H1 (cell line): Measurements from ENCODE around the gene EIPR1. TPM values are rescaled to one million over a fixed set of nuclear protein-coding genes. Genes with fewer than 3 reads are reported as not detected.

ENCODE experiments used
- CTCF ChIA-PET: fragments of 300-600 bp; sonication (Branson Sonifier 250); formaldehyde crosslinking; loops from one replicate; lab custom pipeline; 2021; ENCODE audit not compliant: partially characterized antibody; lab: Charles Lee
- POLR2A ChIA-PET: fragments of 300-600 bp; sonication (Branson Sonifier 250); formaldehyde crosslinking; loops from one replicate; lab custom pipeline; 2021; ENCODE audit warnings: inconsistent platforms; ENCODE audit not compliant: partially characterized antibody; lab: Charles Lee
- DNase-seq, 2 experiments: peaks; one replicate each; pipeline versions ENCODE4 v3.0.0 to v3.0.0-alpha.2; 2010 to 2022; ENCODE audit warnings: low spot score in 2 of 2, low read depth in 1 of 2, mixed read lengths in 1 of 2
- FAIRE-seq: peaks from 2 replicates; lab custom pipeline; 2011; peaks lifted over from hg19 to GRCh38; lab: Jason Lieb, UNC
- H2AFZ ChIP-seq: 2 replicates; pipeline ENCODE4 v1.8.1; 2012; ENCODE audit warnings: low read length, inconsistent platforms
- H2AK5ac ChIP-seq: 2 replicates; pipeline ENCODE4 v1.6.1; 2013; ENCODE audit warnings: low read depth, low read length
- H2BK120ac ChIP-seq: replicated peaks from 2 replicates; pipeline ENCODE3; 2013; ENCODE audit warnings: low read depth, low read length, inconsistent platforms
- H2BK12ac ChIP-seq: 2 replicates; pipeline ENCODE4 v1.6.1; 2013; ENCODE audit warnings: low read depth, low read length
- H2BK15ac ChIP-seq: 2 replicates; pipeline ENCODE4 v1.6.1; 2013; ENCODE audit warnings: low read length
- H2BK20ac ChIP-seq: 2 replicates; pipeline ENCODE4 v1.6.1; 2013; ENCODE audit warnings: low read length
- H2BK5ac ChIP-seq: 2 replicates; pipeline ENCODE4 v1.6.1; 2013; ENCODE audit warnings: low read depth, low read length
- H3K14ac ChIP-seq: 2 replicates; pipeline ENCODE4 v1.6.1; 2013; ENCODE audit warnings: inconsistent platforms; ENCODE audit not compliant: insufficient read length
- H3K18ac ChIP-seq: 2 replicates; pipeline ENCODE4 v1.6.1; 2013; ENCODE audit warnings: low read length; ENCODE audit errors: extremely low read depth
- H3K23ac ChIP-seq: 2 replicates; pipeline ENCODE4 v1.6.1; 2013; ENCODE audit warnings: inconsistent platforms; ENCODE audit not compliant: insufficient read length
- H3K23me2 ChIP-seq: 2 replicates; pipeline ENCODE4 v1.6.1; 2013; ENCODE audit warnings: low read depth, low read length
- H3K27ac ChIP-seq: 2 replicates; pipeline ENCODE4 v1.6.1; 2011; ENCODE audit warnings: low read depth, low read length, inconsistent platforms
- H3K27me3 ChIP-seq, 4 experiments: replicated peaks in 1 of 4; 1 replicate in 1 of 4; 2 replicates in 3 of 4; pipeline versions ENCODE4 v1.6.1 to v1.8.1; 2011 to 2013; ENCODE audit warnings: low read length in 3 of 4, mild to moderate bottlenecking in 3 of 4, inconsistent platforms in 2 of 4, mixed read lengths in 2 of 4, moderate library complexity in 1 of 4; ENCODE audit not compliant: control insufficient read depth in 3 of 4, insufficient read depth in 3 of 4; ENCODE audit errors: extremely low read depth in 1 of 4
- H3K36me3 ChIP-seq, 4 experiments: 2 replicates each; pipeline versions ENCODE4 v1.6.1 to v1.8.1; 2011 to 2013; ENCODE audit warnings: mild to moderate bottlenecking in 4 of 4, low read length in 3 of 4, moderate library complexity in 2 of 4, control low read depth in 1 of 4, inconsistent platforms in 1 of 4; ENCODE audit not compliant: insufficient read depth in 4 of 4, control insufficient read depth in 2 of 4
- H3K4ac ChIP-seq: replicated peaks from 2 replicates; pipeline ENCODE3; 2013; ENCODE audit warnings: low read length, low read depth, mixed read lengths, inconsistent platforms; ENCODE audit not compliant: insufficient read length
- H3K4me1 ChIP-seq, 4 experiments: replicated peaks in 1 of 4; 1 replicate in 1 of 4; 2 replicates in 3 of 4; pipeline versions ENCODE4 v1.6.1 to v1.8.1; 2011 to 2013; ENCODE audit warnings: low read length in 3 of 4, inconsistent platforms in 2 of 4, mixed read lengths in 1 of 4; ENCODE audit not compliant: insufficient read depth in 4 of 4, control insufficient read depth in 3 of 4
- H3K4me2 ChIP-seq, 2 experiments: 2 replicates each; pipeline versions ENCODE4 v1.6.1 to v1.8.1; 2011 to 2013; ENCODE audit warnings: low read depth in 2 of 2, low read length in 2 of 2, control low read depth in 1 of 2, inconsistent platforms in 1 of 2, mild to moderate bottlenecking in 1 of 2; ENCODE audit not compliant: insufficient read depth in 1 of 2
- H3K4me3 ChIP-seq, 4 experiments: fragments of 200-600, 300-600 bp in 1 of 4; sonication (generic), shearing (Covaris generic), sonication (Bioruptor Twin) in 1 of 4; 2 replicates each; pipeline versions ENCODE4 v1.5.1 to v1.8.1; 2011 to 2016; ENCODE audit warnings: low read length in 4 of 4, low read depth in 3 of 4, control low read depth in 2 of 4, inconsistent platforms in 2 of 4, mild to moderate bottlenecking in 2 of 4, mixed read lengths in 1 of 4, moderate library complexity in 1 of 4; ENCODE audit not compliant: insufficient read depth in 2 of 4; ENCODE audit errors: extremely low read depth in 1 of 4
- H3K56ac ChIP-seq: replicated peaks from 2 replicates; pipeline ENCODE3; 2013; ENCODE audit warnings: low read depth, mild to moderate bottlenecking, mixed read lengths, low read length, inconsistent platforms; ENCODE audit not compliant: insufficient read length
- H3K79me1 ChIP-seq: 2 replicates; pipeline ENCODE4 v1.6.1; 2013; ENCODE audit warnings: low read depth, low read length, control low read depth
- H3K79me2 ChIP-seq, 2 experiments: 2 replicates each; pipeline versions ENCODE4 v1.6.1 to v1.8.1; 2012 to 2013; ENCODE audit warnings: low read length in 2 of 2, mild to moderate bottlenecking in 2 of 2, inconsistent platforms in 1 of 2; ENCODE audit not compliant: insufficient read depth in 2 of 2, control insufficient read depth in 1 of 2
- H3K9ac ChIP-seq, 4 experiments: replicated peaks in 1 of 4; 1 replicate in 1 of 4; 2 replicates in 3 of 4; pipeline versions ENCODE4 v1.6.1 to v1.8.1; 2011 to 2013; ENCODE audit warnings: low read depth in 3 of 4, low read length in 3 of 4, control low read depth in 2 of 4, mild to moderate bottlenecking in 2 of 4, moderate library complexity in 2 of 4, inconsistent platforms in 1 of 4; ENCODE audit errors: extremely low read depth in 1 of 4
- H3K9me3 ChIP-seq, 2 experiments: 2 replicates each; pipeline versions ENCODE4 v1.6.1 to v1.8.1; 2012 to 2013; ENCODE audit warnings: mild to moderate bottlenecking in 2 of 2, moderate library complexity in 2 of 2, control low read depth in 1 of 2, inconsistent platforms in 1 of 2, low read depth in 1 of 2, low read length in 1 of 2, mixed read lengths in 1 of 2; ENCODE audit not compliant: insufficient read depth in 2 of 2
- H4K20me1 ChIP-seq, 2 experiments: replicated peaks in 1 of 2; 2 replicates each; pipeline versions ENCODE3 to v1.8.1; 2011 to 2013; ENCODE audit warnings: inconsistent platforms in 2 of 2, low read length in 2 of 2, mild to moderate bottlenecking in 1 of 2; ENCODE audit not compliant: insufficient read depth in 2 of 2, control insufficient read depth in 1 of 2
- H4K5ac ChIP-seq: 2 replicates; pipeline ENCODE4 v1.6.1; 2013; ENCODE audit warnings: low read length, low read depth, mixed read lengths, inconsistent platforms; ENCODE audit not compliant: insufficient read length
- H4K8ac ChIP-seq: 2 replicates; pipeline ENCODE4 v1.8.0; 2013; ENCODE audit warnings: mild to moderate bottlenecking, moderate library complexity, low read length, inconsistent platforms; ENCODE audit not compliant: insufficient read depth; ENCODE audit errors: extremely low read depth
- H4K91ac ChIP-seq: replicated peaks from 2 replicates; pipeline ENCODE3; 2013; ENCODE audit warnings: low read length, mixed read lengths, inconsistent platforms; ENCODE audit not compliant: insufficient read length
- BACH1 ChIP-seq: IDR thresholded peaks from 2 replicates; pipeline ENCODE4 v1.6.1; 2012; ENCODE audit warnings: low read length, improper control_type of control experiment
- CEBPB ChIP-seq: IDR thresholded peaks from 2 replicates; pipeline ENCODE4 v1.6.1; 2012; ENCODE audit warnings: low read depth, low read length
- CHD1 ChIP-seq: IDR thresholded peaks from 2 replicates; pipeline ENCODE4 v1.6.1; 2012; ENCODE audit warnings: low read depth, low read length, improper control_type of control experiment
- CHD2 ChIP-seq: IDR thresholded peaks from 2 replicates; pipeline ENCODE4 v1.6.1; 2012; ENCODE audit warnings: low read length, improper control_type of control experiment
- EP300 ChIP-seq, 2 experiments: IDR thresholded peaks; 1 replicate in 1 of 2; 2 replicates in 1 of 2; pipeline ENCODE4 v1.6.1; 2011 to 2012; ENCODE audit warnings: low read depth in 2 of 2, low read length in 2 of 2, mild to moderate bottlenecking in 2 of 2, borderline replicate concordance in 1 of 2, inconsistent platforms in 1 of 2, moderate library complexity in 1 of 2
- GABPA ChIP-seq: IDR thresholded peaks from 2 replicates; pipeline ENCODE4 v1.6.1; 2011; ENCODE audit warnings: mild to moderate bottlenecking, low read length, moderate library complexity, borderline replicate concordance; ENCODE audit not compliant: insufficient read depth
- HDAC2 ChIP-seq, 2 experiments: fragments of 300-600 bp in 1 of 2; sonication (generic) in 1 of 2; IDR thresholded peaks; 2 replicates each; pipeline ENCODE4 v1.6.1; 2011 to 2012; ENCODE audit warnings: low read depth in 2 of 2, low read length in 2 of 2, mild to moderate bottlenecking in 2 of 2, moderate library complexity in 2 of 2, borderline replicate concordance in 1 of 2, inconsistent platforms in 1 of 2
- KDM5A ChIP-seq: fragments of 200-600 bp; IDR thresholded peaks from 2 replicates; pipeline ENCODE4 v1.7.1; 2012; ENCODE audit warnings: mild to moderate bottlenecking, low read length, inconsistent platforms, mixed read lengths
- SIX5 ChIP-seq: IDR thresholded peaks from 2 replicates; pipeline ENCODE4 v1.6.1; 2011; ENCODE audit warnings: mild to moderate bottlenecking, low read depth, low read length
- TCF12 ChIP-seq: IDR thresholded peaks from 2 replicates; pipeline ENCODE4 v1.6.1; 2011; ENCODE audit warnings: low read depth, mild to moderate bottlenecking, low read length
- WGBS, 2 experiments: shearing (Covaris generic) in 1 of 2; methylation state at CpG; one replicate each; pipeline versions ENCODE4 v1.1.6 to v1.1.7; 2013 to 2015; ENCODE audit warnings: low lambda C conversion rate in 2 of 2, mixed read lengths in 2 of 2, inconsistent platforms in 1 of 2, low coverage in 1 of 2, missing lambda C conversion rate in 1 of 2; ENCODE audit not compliant: insufficient replicate concordance in 2 of 2, insufficient coverage in 1 of 2, insufficient read length in 1 of 2; ENCODE audit errors: extremely low coverage in 1 of 2, missing lambda C conversion rate in 1 of 2; 5-methylcytosine and 5-hydroxymethylcytosine counted together
- polyA plus RNA-seq, 7 experiments: library from polyadenylated mRNA; depleted of rRNA in 3 of 7; stranded (reverse) in 5 of 7; unstranded in 2 of 7; fragments of >200 nt in 5 of 7; fragments of 200-250 nt in 2 of 7; gene quantifications; 1 replicate in 5 of 7; 2 replicates in 1 of 7; 4 replicates in 1 of 7; pipeline versions ENCODE4 v1.2.1 to v1.2.3, GENCODE V29; 2011 to 2013; ENCODE audit warnings: missing spikeins in 2 of 7, mixed read lengths in 2 of 7
- total RNA-seq: library from RNA; stranded (reverse); fragmentation: NEBNext Ultra II Directional; extraction: Animal tissue kit (Norgen Biotek cat#: 25700); gene quantifications from 2 replicates; pipeline ENCODE4 v1.2.1, GENCODE V29; 2021

EIPR1 gene
- total and polyA plus RNA-seq, 2 of the 8 experiments (the other 6 are each of a cell fraction or from before 2014, with no cell fraction given), result 26.3 to 56.4 TPM

DNA sequence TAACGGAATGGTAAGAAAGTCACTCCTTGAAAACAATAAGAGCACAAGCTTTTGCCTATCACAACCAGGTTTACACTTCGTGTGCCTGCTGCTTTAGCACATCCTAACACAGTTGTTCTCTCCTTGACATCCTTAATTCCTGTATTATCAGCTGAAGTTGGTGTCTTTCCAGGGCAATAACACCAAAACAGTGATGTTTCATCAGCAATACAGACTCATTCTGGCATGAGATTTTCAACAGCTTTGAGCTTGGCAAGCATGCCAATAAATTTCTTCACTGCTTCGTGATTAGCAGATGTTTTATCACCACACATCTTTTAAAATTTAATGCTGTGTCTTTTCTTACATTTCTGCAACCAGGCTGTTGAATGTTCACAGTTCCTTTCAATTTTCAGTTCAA lies 148.4 kb downstream of the EIPR1 start:
- H3K9me3 ChIP-seq, result peaks cover 6 to 13% of the 10 kb centered on the region in 2 experiments; a peak in 3 of 4 replicates
- H3K14ac ChIP-seq, result no peak overlapping the region
- H3K4me1 ChIP-seq, result no peaks in the 10 kb centered on the region
- no peak overlapping the region for H3K27ac ChIP-seq
- H4K8ac ChIP-seq, result no peak overlapping the region
- no peak overlapping the region for H4K5ac ChIP-seq
- DNase-seq (no peak), FAIRE-seq (no peak)
- no peak overlapping the region for H3K18ac ChIP-seq
- 95% methylated on average over 3 of the region's 3 CpGs; no CpG with 5 or more reads in 1 of the 2 experiments for WGBS, 2 experiments
- no peaks in the 10 kb centered on the region for H4K20me1 ChIP-seq
- TF ChIP-seq CHD1 (no peak), GABPA (no peak), SIX5 (no peak), KDM5A (no peak), CEBPB (no peak), HDAC2 (IDR thresholded peaks at IDR 0.05; ENCODE audit: borderline replicate concordance in 1 of 2, low read depth in 2 of 2, low read length in 2 of 2) (no peak), EP300 (IDR thresholded peaks at IDR 0.05; ENCODE audit: borderline replicate concordance in 1 of 2, low read depth in 2 of 2, low read length in 2 of 2) (no peak), CHD2 (no peak), TCF12 (no peak), BACH1 (no peak)
- no peak overlapping the region for H3K4ac ChIP-seq
- H2BK20ac ChIP-seq, result no peak overlapping the region
- H3K9ac ChIP-seq, result no peak overlapping the region
- H2BK120ac ChIP-seq, result no peak overlapping the region
- H3K27me3 ChIP-seq, result no peaks in the 10 kb centered on the region
- no peak overlapping the region for H2BK5ac ChIP-seq
- H2AFZ ChIP-seq, result no peak overlapping the region
- H4K91ac ChIP-seq, result no peak overlapping the region
- H2BK12ac ChIP-seq, result no peak overlapping the region
- no peaks in the 10 kb centered on the region; the same call in 1 of the 2 replicates for H3K23me2 ChIP-seq
- POLR2A ChIA-PET, result no interaction called here
- H3K79me1 ChIP-seq, result no peaks in the 10 kb centered on the region
- H3K4me2 ChIP-seq, result no peak overlapping the region
- H2BK15ac ChIP-seq, result no peak overlapping the region
- H3K56ac ChIP-seq, result no peak overlapping the region
- H3K79me2 ChIP-seq, result no peaks in the 10 kb centered on the region
- no peaks in the 10 kb centered on the region; a peak in 2 of 8 replicates for H3K36me3 ChIP-seq
- H2AK5ac ChIP-seq, result no peak overlapping the region
- H3K23ac ChIP-seq, result no peak overlapping the region
- H3K4me3 ChIP-seq, result no peak overlapping the region
- CTCF ChIA-PET, result no interaction called here
